H1 (cell line): ENCODE data around the gene EIPR1. TPM values are rescaled to one million over a fixed set of nuclear protein-coding genes. Genes with fewer than 3 reads are reported as not detected.

Experiments
- CTCF ChIA-PET: fragments of 300-600 bp; sonication (Branson Sonifier 250); formaldehyde crosslinking; loops from one replicate; lab custom pipeline; 2021; ENCODE audit not compliant: partially characterized antibody; lab: Charles Lee
- POLR2A ChIA-PET: fragments of 300-600 bp; sonication (Branson Sonifier 250); formaldehyde crosslinking; loops from one replicate; lab custom pipeline; 2021; ENCODE audit warnings: inconsistent platforms; ENCODE audit not compliant: partially characterized antibody; lab: Charles Lee
- DNase-seq, 2 experiments: peaks; one replicate each; pipeline versions ENCODE4 v3.0.0 to v3.0.0-alpha.2; 2010 to 2022; ENCODE audit warnings: low spot score in 2 of 2, low read depth in 1 of 2, mixed read lengths in 1 of 2
- FAIRE-seq: peaks from 2 replicates; lab custom pipeline; 2011; peaks lifted over from hg19 to GRCh38; lab: Jason Lieb, UNC
- H2AFZ ChIP-seq: 2 replicates; pipeline ENCODE4 v1.8.1; 2012; ENCODE audit warnings: low read length, inconsistent platforms
- H2AK5ac ChIP-seq: 2 replicates; pipeline ENCODE4 v1.6.1; 2013; ENCODE audit warnings: low read depth, low read length
- H2BK120ac ChIP-seq: replicated peaks from 2 replicates; pipeline ENCODE3; 2013; ENCODE audit warnings: low read depth, low read length, inconsistent platforms
- H2BK12ac ChIP-seq: 2 replicates; pipeline ENCODE4 v1.6.1; 2013; ENCODE audit warnings: low read depth, low read length
- H2BK15ac ChIP-seq: 2 replicates; pipeline ENCODE4 v1.6.1; 2013; ENCODE audit warnings: low read length
- H2BK20ac ChIP-seq: 2 replicates; pipeline ENCODE4 v1.6.1; 2013; ENCODE audit warnings: low read length
- H2BK5ac ChIP-seq: 2 replicates; pipeline ENCODE4 v1.6.1; 2013; ENCODE audit warnings: low read depth, low read length
- H3K14ac ChIP-seq: 2 replicates; pipeline ENCODE4 v1.6.1; 2013; ENCODE audit warnings: inconsistent platforms; ENCODE audit not compliant: insufficient read length
- H3K18ac ChIP-seq: 2 replicates; pipeline ENCODE4 v1.6.1; 2013; ENCODE audit warnings: low read length; ENCODE audit errors: extremely low read depth
- H3K23ac ChIP-seq: 2 replicates; pipeline ENCODE4 v1.6.1; 2013; ENCODE audit warnings: inconsistent platforms; ENCODE audit not compliant: insufficient read length
- H3K23me2 ChIP-seq: 2 replicates; pipeline ENCODE4 v1.6.1; 2013; ENCODE audit warnings: low read depth, low read length
- H3K27ac ChIP-seq: 2 replicates; pipeline ENCODE4 v1.6.1; 2011; ENCODE audit warnings: low read depth, low read length, inconsistent platforms
- H3K27me3 ChIP-seq, 4 experiments: replicated peaks in 1 of 4; 1 replicate in 1 of 4; 2 replicates in 3 of 4; pipeline versions ENCODE4 v1.6.1 to v1.8.1; 2011 to 2013; ENCODE audit warnings: low read length in 3 of 4, mild to moderate bottlenecking in 3 of 4, inconsistent platforms in 2 of 4, mixed read lengths in 2 of 4, moderate library complexity in 1 of 4; ENCODE audit not compliant: control insufficient read depth in 3 of 4, insufficient read depth in 3 of 4; ENCODE audit errors: extremely low read depth in 1 of 4
- H3K36me3 ChIP-seq, 4 experiments: 2 replicates each; pipeline versions ENCODE4 v1.6.1 to v1.8.1; 2011 to 2013; ENCODE audit warnings: mild to moderate bottlenecking in 4 of 4, low read length in 3 of 4, moderate library complexity in 2 of 4, control low read depth in 1 of 4, inconsistent platforms in 1 of 4; ENCODE audit not compliant: insufficient read depth in 4 of 4, control insufficient read depth in 2 of 4
- H3K4ac ChIP-seq: replicated peaks from 2 replicates; pipeline ENCODE3; 2013; ENCODE audit warnings: low read length, low read depth, mixed read lengths, inconsistent platforms; ENCODE audit not compliant: insufficient read length
- H3K4me1 ChIP-seq, 4 experiments: replicated peaks in 1 of 4; 1 replicate in 1 of 4; 2 replicates in 3 of 4; pipeline versions ENCODE4 v1.6.1 to v1.8.1; 2011 to 2013; ENCODE audit warnings: low read length in 3 of 4, inconsistent platforms in 2 of 4, mixed read lengths in 1 of 4; ENCODE audit not compliant: insufficient read depth in 4 of 4, control insufficient read depth in 3 of 4
- H3K4me2 ChIP-seq, 2 experiments: 2 replicates each; pipeline versions ENCODE4 v1.6.1 to v1.8.1; 2011 to 2013; ENCODE audit warnings: low read depth in 2 of 2, low read length in 2 of 2, control low read depth in 1 of 2, inconsistent platforms in 1 of 2, mild to moderate bottlenecking in 1 of 2; ENCODE audit not compliant: insufficient read depth in 1 of 2
- H3K4me3 ChIP-seq, 4 experiments: fragments of 200-600, 300-600 bp in 1 of 4; sonication (generic), shearing (Covaris generic), sonication (Bioruptor Twin) in 1 of 4; 2 replicates each; pipeline versions ENCODE4 v1.5.1 to v1.8.1; 2011 to 2016; ENCODE audit warnings: low read length in 4 of 4, low read depth in 3 of 4, control low read depth in 2 of 4, inconsistent platforms in 2 of 4, mild to moderate bottlenecking in 2 of 4, mixed read lengths in 1 of 4, moderate library complexity in 1 of 4; ENCODE audit not compliant: insufficient read depth in 2 of 4; ENCODE audit errors: extremely low read depth in 1 of 4
- H3K56ac ChIP-seq: replicated peaks from 2 replicates; pipeline ENCODE3; 2013; ENCODE audit warnings: low read depth, mild to moderate bottlenecking, mixed read lengths, low read length, inconsistent platforms; ENCODE audit not compliant: insufficient read length
- H3K79me1 ChIP-seq: 2 replicates; pipeline ENCODE4 v1.6.1; 2013; ENCODE audit warnings: low read depth, low read length, control low read depth
- H3K79me2 ChIP-seq, 2 experiments: 2 replicates each; pipeline versions ENCODE4 v1.6.1 to v1.8.1; 2012 to 2013; ENCODE audit warnings: low read length in 2 of 2, mild to moderate bottlenecking in 2 of 2, inconsistent platforms in 1 of 2; ENCODE audit not compliant: insufficient read depth in 2 of 2, control insufficient read depth in 1 of 2
- H3K9ac ChIP-seq, 4 experiments: replicated peaks in 1 of 4; 1 replicate in 1 of 4; 2 replicates in 3 of 4; pipeline versions ENCODE4 v1.6.1 to v1.8.1; 2011 to 2013; ENCODE audit warnings: low read depth in 3 of 4, low read length in 3 of 4, control low read depth in 2 of 4, mild to moderate bottlenecking in 2 of 4, moderate library complexity in 2 of 4, inconsistent platforms in 1 of 4; ENCODE audit errors: extremely low read depth in 1 of 4
- H3K9me3 ChIP-seq, 2 experiments: 2 replicates each; pipeline versions ENCODE4 v1.6.1 to v1.8.1; 2012 to 2013; ENCODE audit warnings: mild to moderate bottlenecking in 2 of 2, moderate library complexity in 2 of 2, control low read depth in 1 of 2, inconsistent platforms in 1 of 2, low read depth in 1 of 2, low read length in 1 of 2, mixed read lengths in 1 of 2; ENCODE audit not compliant: insufficient read depth in 2 of 2
- H4K20me1 ChIP-seq, 2 experiments: replicated peaks in 1 of 2; 2 replicates each; pipeline versions ENCODE3 to v1.8.1; 2011 to 2013; ENCODE audit warnings: inconsistent platforms in 2 of 2, low read length in 2 of 2, mild to moderate bottlenecking in 1 of 2; ENCODE audit not compliant: insufficient read depth in 2 of 2, control insufficient read depth in 1 of 2
- H4K5ac ChIP-seq: 2 replicates; pipeline ENCODE4 v1.6.1; 2013; ENCODE audit warnings: low read length, low read depth, mixed read lengths, inconsistent platforms; ENCODE audit not compliant: insufficient read length
- H4K8ac ChIP-seq: 2 replicates; pipeline ENCODE4 v1.8.0; 2013; ENCODE audit warnings: mild to moderate bottlenecking, moderate library complexity, low read length, inconsistent platforms; ENCODE audit not compliant: insufficient read depth; ENCODE audit errors: extremely low read depth
- H4K91ac ChIP-seq: replicated peaks from 2 replicates; pipeline ENCODE3; 2013; ENCODE audit warnings: low read length, mixed read lengths, inconsistent platforms; ENCODE audit not compliant: insufficient read length
- BCL11A ChIP-seq, 2 experiments: IDR thresholded peaks; one replicate each; pipeline ENCODE4 v1.6.1; 2011; ENCODE audit warnings: low read depth in 2 of 2, low read length in 2 of 2, mild to moderate bottlenecking in 2 of 2
- BRCA1 ChIP-seq: IDR thresholded peaks from 2 replicates; pipeline ENCODE4 v1.6.1; 2012; ENCODE audit warnings: low read depth, low read length, improper control_type of control experiment
- CHD2 ChIP-seq: IDR thresholded peaks from 2 replicates; pipeline ENCODE4 v1.6.1; 2012; ENCODE audit warnings: low read length, improper control_type of control experiment
- FOSL1 ChIP-seq: IDR thresholded peaks from 2 replicates; pipeline ENCODE4 v1.6.1; 2011; ENCODE audit warnings: mild to moderate bottlenecking, low read depth, low read length, moderate library complexity; ENCODE audit not compliant: insufficient read depth
- KDM5A ChIP-seq: fragments of 200-600 bp; IDR thresholded peaks from 2 replicates; pipeline ENCODE4 v1.7.1; 2012; ENCODE audit warnings: mild to moderate bottlenecking, low read length, inconsistent platforms, mixed read lengths
- POLR2AphosphoS5 ChIP-seq: IDR thresholded peaks from 2 replicates; pipeline ENCODE4 v1.6.1; 2011; ENCODE audit warnings: low read depth, low read length
- RFX5 ChIP-seq: IDR thresholded peaks from 2 replicates; pipeline ENCODE4 v1.6.1; 2011; ENCODE audit warnings: low read depth, low read length, improper control_type of control experiment, borderline replicate concordance
- RNF2 ChIP-seq: fragments of 200-900, 300-1000 bp; sonication (generic); IDR thresholded peaks from 2 replicates; pipeline ENCODE4 v1.7.1; 2016; ENCODE audit warnings: borderline replicate concordance, low read depth, mild to moderate bottlenecking, antibody characterized with exemption, low read length; ENCODE audit not compliant: poor library complexity, severe bottlenecking; ENCODE audit errors: missing control alignments
- TAF7 ChIP-seq: optimal IDR thresholded peaks from 2 replicates; pipeline ENCODE3; 2011; ENCODE audit warnings: low read depth, mild to moderate bottlenecking, inconsistent platforms, low read length, moderate library complexity, borderline replicate concordance
- YY1 ChIP-seq: IDR thresholded peaks from 2 replicates; pipeline ENCODE4 v1.6.1; 2011; ENCODE audit warnings: low read depth, mild to moderate bottlenecking, low read length
- WGBS, 2 experiments: shearing (Covaris generic) in 1 of 2; methylation state at CpG; one replicate each; pipeline versions ENCODE4 v1.1.6 to v1.1.7; 2013 to 2015; ENCODE audit warnings: low lambda C conversion rate in 2 of 2, mixed read lengths in 2 of 2, inconsistent platforms in 1 of 2, low coverage in 1 of 2, missing lambda C conversion rate in 1 of 2; ENCODE audit not compliant: insufficient replicate concordance in 2 of 2, insufficient coverage in 1 of 2, insufficient read length in 1 of 2; ENCODE audit errors: extremely low coverage in 1 of 2, missing lambda C conversion rate in 1 of 2; 5-methylcytosine and 5-hydroxymethylcytosine counted together
- polyA plus RNA-seq, 7 experiments: library from polyadenylated mRNA; depleted of rRNA in 3 of 7; stranded (reverse) in 5 of 7; unstranded in 2 of 7; fragments of >200 nt in 5 of 7; fragments of 200-250 nt in 2 of 7; gene quantifications; 1 replicate in 5 of 7; 2 replicates in 1 of 7; 4 replicates in 1 of 7; pipeline versions ENCODE4 v1.2.1 to v1.2.3, GENCODE V29; 2011 to 2013; ENCODE audit warnings: missing spikeins in 2 of 7, mixed read lengths in 2 of 7
- total RNA-seq: library from RNA; stranded (reverse); fragmentation: NEBNext Ultra II Directional; extraction: Animal tissue kit (Norgen Biotek cat#: 25700); gene quantifications from 2 replicates; pipeline ENCODE4 v1.2.1, GENCODE V29; 2021

The EIPR1 gene
- total and polyA plus RNA-seq, 2 of the 8 experiments (the other 6 are each of a cell fraction or from before 2014, with no cell fraction given) = 26.3 to 56.4 TPM

DNA sequence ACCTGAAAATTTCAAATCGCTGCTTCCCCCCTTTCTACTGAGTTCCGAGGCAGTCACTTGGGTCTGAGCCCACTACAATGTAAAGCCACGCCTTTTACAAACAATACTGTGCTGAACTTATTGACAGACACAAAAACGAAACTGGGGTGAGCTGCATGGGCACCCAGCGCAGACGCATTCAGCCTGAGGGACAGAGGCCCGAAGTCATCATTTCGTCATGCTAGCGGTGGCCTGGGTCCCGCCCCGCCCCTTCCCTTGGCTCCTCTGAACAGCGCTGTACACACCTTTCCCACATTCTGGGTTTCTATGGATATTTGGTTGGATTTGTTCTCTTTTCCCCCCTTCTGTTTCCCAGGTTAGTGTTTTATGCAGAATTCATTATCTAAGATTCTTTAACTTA, 71.7 kb downstream of the EIPR1 start:
- H3K4me2 ChIP-seq = no peak overlapping the region
- no peaks in the 10 kb centered on the region for H3K9me3 ChIP-seq
- no peak overlapping the region for H2BK120ac ChIP-seq
- peaks cover 0 to 3% of the 10 kb centered on the region in 2 experiments; a peak in 1 of 4 replicates for H3K79me2 ChIP-seq
- no peak overlapping the region for H4K91ac ChIP-seq
- H3K9ac ChIP-seq = no peak overlapping the region
- H4K8ac ChIP-seq = no peak overlapping the region
- H3K27ac ChIP-seq = no peak overlapping the region
- no peak overlapping the region for H4K5ac ChIP-seq
- peaks cover 0 to 1% of the 10 kb centered on the region in 2 experiments for H4K20me1 ChIP-seq
- no peak overlapping the region for H2BK20ac ChIP-seq
- no peak overlapping the region for H3K4me3 ChIP-seq
- no peak overlapping the region for H2AFZ ChIP-seq
- H3K23ac ChIP-seq = no peak overlapping the region
- H3K36me3 ChIP-seq = no peaks in the 10 kb centered on the region; a peak in 1 of 8 replicates
- TF ChIP-seq KDM5A = no peak
- TF ChIP-seq BRCA1 = no peak
- no peak for TF ChIP-seq BCL11A (IDR thresholded peaks at IDR 0.05; ENCODE audit: low read depth in 2 of 2, low read length in 2 of 2)
- TF ChIP-seq TAF7 = no peak
- TF ChIP-seq CHD2 = no peak
- TF ChIP-seq POLR2AphosphoS5 = no peak
- TF ChIP-seq RFX5 = no peak
- no peak for TF ChIP-seq RNF2
- TF ChIP-seq FOSL1 = no peak
- no peak for TF ChIP-seq YY1
- H3K56ac ChIP-seq = no peak overlapping the region
- H2BK12ac ChIP-seq = no peak overlapping the region
- FAIRE-seq (no peak), DNase-seq (no peak)
- H3K79me1 ChIP-seq = no peaks in the 10 kb centered on the region; the same call in 1 of the 2 replicates
- no peaks in the 10 kb centered on the region for H3K27me3 ChIP-seq
- no peak overlapping the region for H3K18ac ChIP-seq
- no peak overlapping the region for H2BK15ac ChIP-seq
- 90% methylated on average over 12 of the region's 12 CpGs; no CpG with 5 or more reads in 1 of the 2 experiments for WGBS, 2 experiments
- no peak overlapping the region for H3K14ac ChIP-seq
- CTCF ChIA-PET = interaction anchor here (1.1 kb wide), 1 partner anchor 13 kb away, joined by 4 read pairs; no protein-coding TSS in a partner anchor
- H3K4me1 ChIP-seq = peaks cover 3 to 10% (median 8%) of the 10 kb centered on the region in 4 experiments
- no peak overlapping the region for H2AK5ac ChIP-seq
- H3K4ac ChIP-seq = no peak overlapping the region
- POLR2A ChIA-PET = no interaction called here
- H3K23me2 ChIP-seq = no peaks in the 10 kb centered on the region
- no peak overlapping the region for H2BK5ac ChIP-seq
